ENCODE results near the gene DBNDD2. TPM values are rescaled to one million over a fixed set of nuclear protein-coding genes. Genes with fewer than 3 reads are reported as not detected.

The DBNDD2 gene
- total RNA-seq, 4 donors from 2014 or later: 74.5 to 122 (median 84.9) TPM

- intact Hi-C loops (cut with DNase I; ENCODE audit: low total_unique reads): no loop called here
- H3K27me3 ChIP-seq: no peaks in the 10 kb centered on the region
- no peaks in the 10 kb centered on the region for H3K9me3 ChIP-seq
- H3K4me3 ChIP-seq: no peak overlapping the region
- no peak for TF ChIP-seq POLR2A (IDR thresholded peaks at IDR 0.05)
- TF ChIP-seq, protein P1, sequence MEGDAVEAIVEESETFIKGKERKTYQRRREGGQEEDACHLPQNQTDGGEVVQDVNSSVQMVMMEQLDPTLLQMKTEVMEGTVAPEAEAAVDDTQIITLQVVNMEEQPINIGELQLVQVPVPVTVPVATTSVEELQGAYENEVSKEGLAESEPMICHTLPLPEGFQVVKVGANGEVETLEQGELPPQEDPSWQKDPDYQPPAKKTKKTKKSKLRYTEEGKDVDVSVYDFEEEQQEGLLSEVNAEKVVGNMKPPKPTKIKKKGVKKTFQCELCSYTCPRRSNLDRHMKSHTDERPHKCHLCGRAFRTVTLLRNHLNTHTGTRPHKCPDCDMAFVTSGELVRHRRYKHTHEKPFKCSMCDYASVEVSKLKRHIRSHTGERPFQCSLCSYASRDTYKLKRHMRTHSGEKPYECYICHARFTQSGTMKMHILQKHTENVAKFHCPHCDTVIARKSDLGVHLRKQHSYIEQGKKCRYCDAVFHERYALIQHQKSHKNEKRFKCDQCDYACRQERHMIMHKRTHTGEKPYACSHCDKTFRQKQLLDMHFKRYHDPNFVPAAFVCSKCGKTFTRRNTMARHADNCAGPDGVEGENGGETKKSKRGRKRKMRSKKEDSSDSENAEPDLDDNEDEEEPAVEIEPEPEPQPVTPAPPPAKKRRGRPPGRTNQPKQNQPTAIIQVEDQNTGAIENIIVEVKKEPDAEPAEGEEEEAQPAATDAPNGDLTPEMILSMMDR (IDR thresholded peaks at IDR 0.05): no peak
- no peak for TF ChIP-seq POLR2AphosphoS5 (IDR thresholded peaks at IDR 0.05)
- TF ChIP-seq EP300 (IDR thresholded peaks at IDR 0.05; ENCODE audit: low read depth): no peak
- in situ Hi-C loops (cut with MboI; ENCODE audit: low pct_ligation_motif_present in 1 of 4, low pct_unique_long_range_greater_than_20kb in 1 of 4, low sequenced_read_pairs in 3 of 4): loop anchor here in 1 of 4 donors (25.0 kb wide), 1 partner anchor 114 kb away; the partner anchor contains the start of genes MATN4 and RBPJL
- no peak for DNase-seq
- peaks cover 0 to 37% (median 15%) of the 10 kb centered on the region in 4 donors for H3K36me3 ChIP-seq
- H3K4me1 ChIP-seq: peaks cover 0 to 12% (median 4%) of the 10 kb centered on the region in 4 donors
- peak overlapping the region; percentile 8 to 71 (median 51) for H3K27ac ChIP-seq
- WGBS, 2 donors (ENCODE audit: low coverage in 1 of 2): 82 to 86% methylated on average over 4 to 5 of the region's 5 CpGs
These were observed 18.4 kb downstream of the DBNDD2 start for GRCh38 chr20:45426320-45427016.

DNA sequence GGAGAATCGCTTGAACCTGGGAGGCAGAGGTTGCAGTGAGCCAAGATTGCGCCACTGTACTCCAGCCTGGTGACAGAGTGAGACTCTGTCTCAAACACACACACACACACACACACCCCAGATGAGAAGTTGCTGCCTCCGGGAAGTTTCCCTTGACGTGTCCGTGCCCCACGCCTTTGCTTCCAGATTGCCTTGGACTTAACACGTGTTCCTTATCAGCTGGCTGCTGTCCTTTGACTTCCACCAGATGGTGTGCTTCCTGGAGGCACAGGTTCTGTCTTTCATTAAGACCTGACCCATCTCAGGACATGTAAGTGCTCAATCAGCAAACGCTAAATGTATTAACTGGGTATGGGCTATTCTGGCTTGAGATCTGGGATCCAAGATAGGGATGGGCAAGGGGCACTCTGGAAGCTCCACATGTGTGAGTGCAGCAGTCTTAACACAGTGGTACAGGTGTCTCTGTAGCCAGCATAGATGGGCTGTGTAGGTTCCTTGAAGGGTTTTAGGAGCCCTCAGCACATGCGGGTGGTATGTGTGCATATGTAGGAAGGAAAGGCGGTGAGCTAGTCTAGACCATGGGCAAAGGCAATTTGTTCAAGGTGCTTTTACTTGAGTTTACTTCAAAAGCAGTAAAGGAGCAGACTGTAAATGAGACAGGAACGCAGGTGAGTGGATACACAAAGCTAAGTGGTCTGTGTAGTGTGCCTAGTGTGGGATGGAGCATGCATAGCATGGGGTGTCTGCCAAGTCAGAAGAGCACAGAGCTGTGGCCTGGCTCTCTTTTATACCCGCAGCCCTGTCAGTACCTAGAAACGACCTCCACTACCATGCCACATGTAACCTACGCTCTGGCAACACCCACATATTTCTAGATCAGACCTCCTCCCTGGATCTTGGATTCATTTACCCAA, 19.4 kb downstream of the DBNDD2 start:
- in situ Hi-C loops (cut with MboI; ENCODE audit: low pct_ligation_motif_present in 1 of 4, low pct_unique_long_range_greater_than_20kb in 1 of 4, low sequenced_read_pairs in 3 of 4) (loop anchor here in 1 of 4 donors (25.0 kb wide), 1 partner anchor 115 kb away; the partner anchor contains the start of genes MATN4 and RBPJL), intact Hi-C loops (cut with DNase I; ENCODE audit: low total_unique reads) (no loop called here)
- Histone ChIP-seq H3K27ac (peak overlapping the region in 3 of 4 donors; percentile 36 to 71 (median 66)), H3K27me3 (no peaks in the 10 kb centered on the region), H3K4me3 (no peak overlapping the region), H3K36me3 (peaks cover 0 to 27% (median 10%) of the 10 kb centered on the region in 4 donors), H3K9me3 (no peaks in the 10 kb centered on the region), H3K4me1 (peaks cover 0 to 12% (median 4%) of the 10 kb centered on the region in 4 donors)
- peak; percentile 58 for DNase-seq
- TF ChIP-seq POLR2A (IDR thresholded peaks at IDR 0.05) (no peak), EP300 (IDR thresholded peaks at IDR 0.05; ENCODE audit: low read depth) (no peak), POLR2AphosphoS5 (IDR thresholded peaks at IDR 0.05) (peak in 2 of 3 donors; percentile 31 to 53)
- TF ChIP-seq, protein P1 (IDR thresholded peaks at IDR 0.05): peak in 2 of 5 experiments; percentile 30 to 47
- WGBS, 2 donors (ENCODE audit: low coverage in 1 of 2): 82 to 95% methylated on average over 3 to 14 of the region's 14 CpGs

GRCh38 chr20:45429618-45430017, 21.5 kb downstream of the DBNDD2 start:
- TF ChIP-seq EP300 (IDR thresholded peaks at IDR 0.05; ENCODE audit: low read depth): no peak
- TF ChIP-seq POLR2AphosphoS5 (IDR thresholded peaks at IDR 0.05): no peak
- no peak for TF ChIP-seq POLR2A (IDR thresholded peaks at IDR 0.05)
- TF ChIP-seq, protein P1 (IDR thresholded peaks at IDR 0.05): no peak
- WGBS, 2 donors (ENCODE audit: low coverage in 1 of 2): 72 to 83% methylated on average over 2 of the region's 2 CpGs
- Histone ChIP-seq H3K27ac (no peak overlapping the region), H3K4me1 (peaks cover 0 to 12% (median 4%) of the 10 kb centered on the region in 4 donors), H3K36me3 (peaks cover 0 to 13% (median 3%) of the 10 kb centered on the region in 4 donors), H3K9me3 (no peaks in the 10 kb centered on the region), H3K4me3 (no peak overlapping the region), H3K27me3 (no peaks in the 10 kb centered on the region)
- DNase-seq: no peak
- in situ Hi-C loops (cut with MboI; ENCODE audit: low pct_ligation_motif_present in 1 of 4, low pct_unique_long_range_greater_than_20kb in 1 of 4, low sequenced_read_pairs in 3 of 4) (loop anchor here in 1 of 4 donors (10.0 to 25.0 kb wide), 2 partner anchors 55 to 117 kb away; partner anchors contain the start of genes MATN4, RBPJL and TP53TG5), intact Hi-C loops (cut with DNase I; ENCODE audit: low total_unique reads) (no loop called here)
